Renal cortex interstitium (tissue), 11 donors: Measurements from ENCODE around the gene AKIRIN1. TPM values are rescaled to one million over a fixed set of nuclear protein-coding genes. Genes with fewer than 3 reads are reported as not detected.
A peak's percentile ranks its signal among the peaks of the same experiment; 100 is the strongest.
"Not testable (repeated sequence)": the region's sequence is repeated elsewhere in the genome, so short reads cannot be mapped to it uniquely, and the experiment has no call there.

Experiments
- DNase-seq, 11 donors: peaks; one replicate each; pipeline ENCODE4 v3.0.0-alpha.2; 2013; ENCODE audit warnings: low read depth in 9 of 11, low spot score in 4 of 11; ENCODE audit errors: extremely low read depth in 1 of 11
- polyA plus RNA-seq, 3 donors: library from polyadenylated mRNA; unstranded; fragments of 120-200 nt; gene quantifications; one replicate each; pipeline ENCODE4 v1.2.1, GENCODE V29; 2013; ENCODE audit not compliant: insufficient read length in 3 of 3

Gene AKIRIN1
- polyA plus RNA-seq, 3 donors: 96.2 to 122 (median 102) TPM

DNA sequence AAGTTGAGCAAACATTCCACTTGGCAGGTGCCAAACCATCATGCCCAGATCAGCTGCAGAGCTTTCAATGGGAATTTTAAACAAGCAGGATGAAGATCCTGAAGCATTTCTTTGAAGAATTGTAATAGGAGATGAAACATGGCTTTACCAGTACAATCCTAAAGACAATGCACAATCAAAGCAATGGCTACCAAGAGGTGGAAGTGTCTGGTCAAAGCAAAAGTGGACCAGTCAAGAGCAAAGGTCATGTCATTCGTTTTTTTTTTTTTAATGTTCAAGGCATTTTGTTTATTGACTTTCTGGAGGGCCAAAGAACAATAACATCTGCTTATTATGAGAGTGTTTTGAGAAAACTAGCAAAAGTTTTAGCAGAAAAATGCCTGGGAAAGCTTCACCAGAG, 32.1 kb downstream of the AKIRIN1 start:
- no peak for DNase-seq

GRCh38 chr1:39026051-39026865, 35.2 kb downstream of the AKIRIN1 start, which contains the start of gene NDUFS5:
Gene NDUFS5, plus strand, starts transcription at chr1:39026350. Its CDS starts 2,375 bp downstream, at chr1:39028725.
- DNase-seq: peak; percentile 82 to 92 (median 88)

DNA sequence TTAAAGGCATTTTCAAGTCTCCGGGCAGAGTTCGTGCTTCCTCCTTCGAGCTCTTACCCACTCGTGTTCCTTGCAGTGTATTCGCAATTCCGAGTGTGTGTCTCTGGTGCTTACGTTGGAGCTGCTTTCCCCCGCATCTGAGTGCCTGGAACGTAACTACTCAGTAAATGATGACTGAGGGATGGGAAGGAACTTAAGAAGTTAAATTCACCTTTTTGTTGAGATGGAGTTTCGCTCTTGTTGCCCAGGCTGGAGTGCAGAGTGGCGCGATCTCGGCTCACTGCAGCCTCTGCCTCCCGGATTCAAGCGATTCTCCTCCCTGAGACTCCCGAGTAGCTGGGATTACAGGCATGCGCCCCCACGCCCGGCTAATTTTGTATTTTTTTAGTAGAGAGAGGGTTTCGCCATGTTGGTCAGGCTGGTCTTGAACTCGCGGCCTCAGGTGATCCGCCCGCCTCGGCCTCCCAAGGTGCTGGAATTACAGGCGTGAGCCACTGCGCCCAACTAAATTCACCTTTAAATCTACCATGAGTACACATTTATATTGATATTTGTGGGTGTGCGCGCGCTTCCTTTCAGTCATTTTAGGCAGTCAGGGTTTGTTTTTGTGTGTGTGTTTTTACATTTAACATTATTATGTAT, 35.9 kb downstream of the AKIRIN1 start:
- peak in 2 of 11 donors; percentile 3 to 5 for DNase-seq

DNA sequence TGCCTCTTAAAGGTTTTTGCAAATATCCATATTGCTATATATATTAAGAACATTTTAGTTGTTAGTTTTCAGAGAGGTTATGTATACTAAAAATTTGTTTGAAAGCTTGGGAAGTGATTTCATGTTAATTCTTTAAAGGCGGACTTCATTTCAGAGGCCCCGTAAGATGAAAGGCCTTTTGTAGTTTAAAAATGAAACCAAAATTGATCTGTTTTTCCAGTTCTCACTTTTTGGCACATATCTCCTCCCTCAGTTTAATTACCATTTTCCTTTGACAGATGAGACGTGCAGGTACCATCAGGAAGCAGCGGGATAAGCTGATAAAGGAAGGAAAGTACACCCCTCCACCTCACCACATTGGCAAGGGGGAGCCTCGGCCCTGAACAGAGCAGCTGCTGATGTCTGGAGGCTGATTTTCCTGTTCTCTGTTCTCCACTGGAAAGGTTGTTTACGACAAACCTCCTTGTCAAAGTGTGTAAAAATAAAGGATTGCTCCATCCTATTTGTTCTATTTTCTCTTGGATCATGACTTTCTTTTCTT, 43.1 kb downstream of the AKIRIN1 start:
- no peak for DNase-seq

DNA sequence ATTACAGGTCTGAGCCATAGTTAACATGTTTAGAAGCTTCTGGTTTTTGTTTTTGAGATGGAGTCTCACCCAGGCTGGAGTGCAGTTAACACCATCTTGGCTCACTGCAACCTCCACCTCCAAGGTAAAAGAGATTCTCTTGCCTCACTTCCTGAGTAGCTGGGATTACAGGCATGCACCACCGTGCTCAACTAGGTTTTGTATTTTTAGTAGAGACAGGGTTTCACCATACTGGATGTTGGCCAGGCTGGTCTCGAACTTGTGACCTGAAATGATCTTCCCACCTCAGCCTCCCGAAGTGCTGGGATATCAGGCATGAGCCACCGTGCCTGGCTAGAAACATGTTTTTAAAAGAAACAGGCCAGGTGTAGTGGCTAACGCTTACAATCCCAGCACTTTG, 45.6 kb downstream of the AKIRIN1 start:
- no peak for DNase-seq

DNA sequence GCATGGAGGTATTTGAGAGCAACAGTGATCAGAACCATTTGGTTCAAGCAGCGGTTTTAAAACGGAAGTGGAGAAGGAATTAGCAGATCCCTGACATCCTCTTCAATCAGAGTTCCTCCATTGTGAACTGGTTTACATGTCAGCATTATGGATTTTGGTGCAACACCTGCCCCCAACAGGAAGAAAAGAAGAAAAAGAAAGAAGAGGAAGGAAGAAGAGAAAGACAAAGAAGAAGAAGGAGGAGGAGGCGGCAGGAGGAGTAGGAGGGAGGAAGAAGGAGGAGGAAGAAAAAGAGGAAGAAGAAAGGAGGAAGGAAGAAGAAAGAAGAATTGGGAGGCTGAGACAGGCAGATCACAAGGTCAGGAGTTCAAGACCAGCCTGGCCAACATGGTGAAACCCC, 52.4 kb downstream of the AKIRIN1 start:
- no peak for DNase-seq

GRCh38 chr1:39044762-39045161, 53.7 kb downstream of the AKIRIN1 start:
- DNase-seq: no peak

DNA sequence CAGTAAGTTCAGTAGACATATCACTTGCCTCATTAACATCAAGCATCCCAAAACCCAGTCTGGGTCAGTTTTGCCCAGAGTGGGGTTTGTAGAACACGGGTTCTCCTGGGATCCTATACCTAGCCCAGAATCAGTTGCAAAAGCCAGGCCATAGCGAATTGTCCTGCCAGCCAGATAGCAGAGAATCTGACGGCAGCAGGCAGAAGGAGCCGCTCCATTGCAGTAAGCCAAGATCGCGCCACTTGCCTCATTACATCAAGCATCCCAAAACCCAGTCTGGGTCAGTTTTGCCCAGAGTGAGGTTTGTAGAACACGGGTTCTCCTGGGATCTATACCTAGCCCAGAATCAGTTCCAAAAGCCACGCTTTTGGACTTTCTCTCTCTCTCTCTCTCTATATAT, 54.2 kb downstream of the AKIRIN1 start:
- no peak for DNase-seq

DNA sequence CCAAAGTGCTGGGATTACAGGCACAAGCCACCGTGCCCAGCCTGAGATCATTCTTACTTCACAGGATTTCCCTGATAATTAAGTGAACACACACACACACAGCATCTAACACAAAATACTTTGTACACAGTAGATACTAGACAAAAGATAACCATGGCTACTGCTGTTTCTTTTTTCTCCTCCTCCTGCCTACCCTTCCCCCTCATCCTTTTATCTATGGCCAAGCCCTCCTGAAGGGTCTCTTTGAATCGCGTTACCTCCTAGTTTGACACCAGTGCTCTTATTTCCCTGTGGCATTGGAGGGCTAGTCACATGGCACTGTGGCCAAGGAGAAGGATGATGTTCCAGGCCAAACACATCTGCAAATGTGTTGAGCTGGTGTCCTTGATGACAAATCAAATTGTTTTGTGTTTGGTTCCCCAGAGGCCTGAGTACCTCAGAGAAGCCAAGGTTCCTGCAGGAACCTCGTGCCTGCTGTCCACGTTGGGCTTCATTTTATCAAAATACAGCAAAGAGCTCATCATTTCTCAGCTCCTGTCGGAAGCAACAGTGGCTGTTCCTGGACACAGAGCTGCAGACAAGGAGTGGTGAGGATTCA, 55.6 kb downstream of the AKIRIN1 start:
- no peak for DNase-seq

DNA sequence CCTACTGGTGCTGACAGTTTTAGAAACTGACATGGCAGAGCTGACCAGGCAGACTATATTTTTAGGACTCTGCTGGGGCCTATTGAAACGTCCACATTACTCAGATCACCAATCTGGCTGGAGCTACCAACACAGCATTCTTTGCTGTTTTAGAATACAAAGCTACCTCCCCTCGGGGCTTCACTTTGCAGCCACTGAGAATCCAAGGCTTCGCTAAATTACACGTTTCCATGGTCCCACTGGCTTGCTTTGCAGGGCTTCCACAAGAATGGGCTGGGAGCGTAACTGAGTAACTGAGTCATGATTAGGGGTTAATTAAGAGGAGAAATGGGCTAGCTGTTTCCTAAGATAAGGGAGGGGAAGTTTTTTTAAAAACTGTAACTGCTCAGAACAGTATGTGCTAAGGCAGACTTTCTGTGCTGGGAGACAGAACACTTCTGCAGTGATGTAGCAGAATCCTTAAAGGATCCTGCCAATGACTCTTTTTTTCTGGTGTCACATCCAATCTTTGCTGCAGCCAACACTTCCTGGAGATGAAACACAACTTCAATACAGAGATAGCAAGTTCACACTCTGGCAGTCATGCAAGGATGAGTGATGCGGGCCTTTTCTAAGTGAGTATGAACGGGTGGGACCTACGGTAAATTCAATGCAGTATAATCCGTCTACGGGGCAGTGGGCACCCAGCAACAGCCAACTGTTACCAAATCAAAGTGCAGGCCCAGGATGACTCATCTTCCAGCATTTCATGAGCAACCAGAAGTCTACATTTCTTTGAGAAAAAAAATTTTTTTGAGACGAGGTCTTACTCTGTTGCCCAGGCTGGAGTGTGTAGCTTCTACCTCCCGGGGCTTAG, 56.5 kb downstream of the AKIRIN1 start:
- DNase-seq: no peak

DNA sequence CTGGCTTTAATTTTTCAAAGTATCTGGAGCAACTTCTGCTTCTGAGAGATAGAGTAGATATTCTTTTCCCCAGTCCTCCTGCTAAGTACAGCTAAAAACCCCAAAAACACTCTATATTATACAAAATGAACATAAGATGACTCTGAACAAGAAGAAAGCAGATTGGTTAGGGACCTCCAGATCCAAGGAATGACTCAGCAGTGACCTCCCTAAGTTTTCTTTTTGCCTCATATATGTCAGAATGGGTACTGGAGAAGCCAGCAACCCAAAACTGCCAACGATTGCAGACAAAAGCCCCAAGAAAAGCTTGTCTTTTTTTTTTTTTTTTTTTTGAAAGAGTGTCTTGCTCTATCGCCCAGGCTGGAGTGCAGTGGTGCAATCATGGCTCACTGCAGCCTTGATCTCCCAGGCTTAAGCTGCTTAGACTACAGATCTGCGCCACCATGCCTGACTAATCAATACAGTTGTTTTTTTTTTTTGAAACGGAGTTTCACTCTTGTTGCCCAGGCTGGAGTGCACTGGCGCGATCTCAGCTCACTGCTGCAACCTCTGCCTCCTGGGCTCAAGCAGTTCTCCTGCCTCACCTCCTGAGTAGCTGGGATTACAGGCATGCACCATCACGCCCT, 57.8 kb downstream of the AKIRIN1 start:
- DNase-seq: no peak

GRCh38 chr1:39050001-39050400, 58.9 kb downstream of the AKIRIN1 start:
- DNase-seq: no peak

GRCh38 chr1:39051193-39051850, 60.2 kb downstream of the AKIRIN1 start:
- not testable (repeated sequence) for DNase-seq

DNA sequence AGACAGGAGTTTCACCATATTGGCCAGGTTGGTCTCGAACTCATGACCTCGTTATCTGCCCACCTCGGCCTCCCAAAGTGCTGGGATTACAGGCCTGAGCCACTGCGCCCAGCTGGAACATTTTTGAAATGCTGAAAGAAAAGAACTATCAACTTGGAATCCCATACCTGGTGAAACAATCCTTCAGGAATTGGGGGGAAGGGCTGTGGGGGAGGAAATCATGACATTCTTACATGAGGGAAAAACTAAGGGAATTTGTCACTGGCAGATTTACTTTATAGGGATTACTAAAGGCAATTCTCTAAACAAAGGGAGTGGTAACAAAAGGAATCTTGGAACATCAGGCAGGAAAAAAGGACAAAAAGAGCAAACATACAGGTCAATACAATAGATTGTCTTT, 60.9 kb downstream of the AKIRIN1 start:
- DNase-seq: no peak

- DNase-seq: not testable (repeated sequence)
These were observed 64.2 kb downstream of the AKIRIN1 start for GRCh38 chr1:39055213-39055710.
